Left lung (tissue), 10 donors: ENCODE measurements around the gene CAND2. TPM values are rescaled to one million over a fixed set of nuclear protein-coding genes. Genes with fewer than 3 reads are reported as not detected.

Experiments used
- ATAC-seq: fragments of 200-7000 bp; cut with Tn5 transposase; one replicate; pipeline ENCODE4 v1.9.1; 2020; ENCODE audit warnings: moderate library complexity
- DNase-seq, 4 donors: peaks; one replicate each; pipeline ENCODE4 v3.0.0-alpha.2; 2013 to 2020
- H3K27ac ChIP-seq, 2 donors: fragments of 200-600 bp; sonication (generic) in 1 of 2; one replicate each; pipeline versions ENCODE4 v1.5.0 to v1.8.0; 2020 to 2021
- H3K27me3 ChIP-seq, 2 donors: fragments of 200-600 bp; sonication (generic) in 1 of 2; one replicate each; pipeline versions ENCODE4 v1.5.0 to v1.8.0; 2020 to 2021
- H3K36me3 ChIP-seq, 2 donors: fragments of 200-600 bp; sonication (generic) in 1 of 2; one replicate each; pipeline versions ENCODE4 v1.5.0 to v1.8.0; 2020 to 2021
- H3K4me1 ChIP-seq, 2 donors: fragments of 200-600 bp; one replicate each; pipeline ENCODE4 v1.8.0; 2021
- H3K4me3 ChIP-seq, 2 donors: fragments of 200-600 bp; sonication (generic) in 1 of 2; one replicate each; pipeline versions ENCODE4 v1.5.0 to v1.8.0; 2020 to 2021; ENCODE audit warnings: mild to moderate bottlenecking in 1 of 2
- H3K9me3 ChIP-seq, 2 donors: fragments of 200-600 bp; sonication (generic) in 1 of 2; one replicate each; pipeline versions ENCODE4 v1.5.0 to v1.8.0; 2020 to 2021
- CTCF ChIP-seq, 2 donors: fragments of 200-600 bp; sonication (generic) in 1 of 2; IDR thresholded peaks; one replicate each; pipeline versions ENCODE4 v1.5.0 to v1.8.0; 2021; ENCODE audit warnings: antibody characterized with exemption in 2 of 2
- intact Hi-C, 2 donors: fragments of 100-400 bp; cut with DNase I; formaldehyde crosslinking; loops; one replicate each; pipeline versions ENCODE4 v1.11.2 to v1.14.2; 2022
- polyA plus RNA-seq, 6 donors: library from polyadenylated mRNA; unstranded; fragments of 120-200 nt; gene quantifications; one replicate each; pipeline ENCODE4 v1.2.1, GENCODE V29; 2013; ENCODE audit not compliant: insufficient read length in 6 of 6
- total RNA-seq, 2 donors: library from RNA; stranded (reverse); fragmentation: NEBNext Ultra II Directional; extraction: Animal tissue kit (Norgen Biotek cat#: 25700); gene quantifications; one replicate each; pipeline ENCODE4 v1.2.1, GENCODE V29; 2021
- donor health status: DM: no; HTN: yes; CAD: no.
- donor health status: DM: no; HTN: no; CAD: no.

The CAND2 gene
- total and polyA plus RNA-seq, 8 donors = 3.7 to 8.8 (median 6.8) TPM

GRCh38 chr3:12751571-12751970, 44.9 kb upstream of the CAND2 start:
- ATAC-seq (no peak), DNase-seq (no peak)
- no peak overlapping the region for H3K27ac ChIP-seq

GRCh38 chr3:12752102-12752501, 44.4 kb upstream of the CAND2 start:
- intact Hi-C loops = no loop called here
- H3K4me1 ChIP-seq = peaks cover 0 to 5% of the 10 kb centered on the region in 2 donors
- DNase-seq (no peak), ATAC-seq (no peak)
- H3K4me3 ChIP-seq = no peak overlapping the region
- H3K27ac ChIP-seq = no peak overlapping the region
- H3K36me3 ChIP-seq = no peaks in the 10 kb centered on the region
- TF ChIP-seq CTCF (IDR thresholded peaks at IDR 0.05) = no peak
- H3K9me3 ChIP-seq = no peaks in the 10 kb centered on the region
- no peaks in the 10 kb centered on the region for H3K27me3 ChIP-seq

More at GRCh38 chr3:12751571-12751970, 44.9 kb upstream of the CAND2 start:
- Histone ChIP-seq H3K36me3 (no peaks in the 10 kb centered on the region), H3K4me1 (peaks cover 0 to 5% of the 10 kb centered on the region in 2 donors), H3K9me3 (no peaks in the 10 kb centered on the region), H3K27me3 (no peaks in the 10 kb centered on the region), H3K4me3 (no peak overlapping the region)
- intact Hi-C loops = no loop called here
- no peak for TF ChIP-seq CTCF (IDR thresholded peaks at IDR 0.05)

- H3K27ac ChIP-seq = no peak overlapping the region
- no peak for DNase-seq
- TF ChIP-seq CTCF (IDR thresholded peaks at IDR 0.05) = no peak
- H3K4me3 ChIP-seq = no peak overlapping the region
- H3K4me1 ChIP-seq = peaks cover under 1 to 5% of the 10 kb centered on the region in 2 donors
- H3K9me3 ChIP-seq = no peaks in the 10 kb centered on the region
- intact Hi-C loops = no loop called here
- ATAC-seq = peak; percentile 20
- no peaks in the 10 kb centered on the region for H3K36me3 ChIP-seq
- H3K27me3 ChIP-seq = no peaks in the 10 kb centered on the region
Observed at GRCh38 chr3:12752809-12753208, 43.7 kb upstream of the CAND2 start.

- no peaks in the 10 kb centered on the region for H3K36me3 ChIP-seq
- no peaks in the 10 kb centered on the region for H3K27me3 ChIP-seq
- peaks cover 7 to 10% of the 10 kb centered on the region in 2 donors for H3K4me1 ChIP-seq
- H3K9me3 ChIP-seq = no peaks in the 10 kb centered on the region
- ATAC-seq (no peak), DNase-seq (peak in 1 of 4 donors; percentile 41)
- TF ChIP-seq CTCF (IDR thresholded peaks at IDR 0.05) = no peak
- no peak overlapping the region for H3K4me3 ChIP-seq
- intact Hi-C loops = no loop called here
- H3K27ac ChIP-seq = no peak overlapping the region
Observed at GRCh38 chr3:12753275-12754028, 43.0 kb upstream of the CAND2 start.

- H3K4me1 ChIP-seq = peaks cover 8 to 17% of the 10 kb centered on the region in 2 donors
- intact Hi-C loops = no loop called here
Observed at GRCh38 chr3:12754313-12754712, 42.2 kb upstream of the CAND2 start.

More at GRCh38 chr3:12754313-12754712, 42.2 kb upstream of the CAND2 start:
- DNase-seq = no peak
- H3K4me3 ChIP-seq = no peak overlapping the region
- H3K27me3 ChIP-seq = no peaks in the 10 kb centered on the region
- no peak for TF ChIP-seq CTCF (IDR thresholded peaks at IDR 0.05)
- no peaks in the 10 kb centered on the region for H3K9me3 ChIP-seq
- H3K36me3 ChIP-seq = no peaks in the 10 kb centered on the region
- H3K27ac ChIP-seq = no peak overlapping the region
- ATAC-seq = no peak
